Common myeloid progenitor, CD34-positive (primary cell): Measurements from ENCODE around the gene ZNF697.

Source experiments
- CTCF ChIA-PET: fragments of 350-600 bp; sonication (Branson Sonifier 250); formaldehyde crosslinking; loops from one replicate; lab custom pipeline; 2021; ENCODE audit warnings: antibody characterized with exemption; lab: Charles Lee
- POLR2A ChIA-PET: fragments of 350-600 bp; sonication (Branson Sonifier 250); formaldehyde crosslinking; loops from one replicate; lab custom pipeline; 2021; ENCODE audit warnings: antibody characterized with exemption; lab: Charles Lee
- DNase-seq, 3 donors: peaks; one replicate each; pipeline versions ENCODE4 v3.0.0 to v3.0.0-alpha.2; 2013
- H3K27ac ChIP-seq, 2 experiments: 1 replicate in 1 of 2; 2 replicates in 1 of 2; pipeline ENCODE4 v1.7.0; 2013; ENCODE audit warnings: inconsistent platforms in 2 of 2, low read length in 2 of 2, mild to moderate bottlenecking in 2 of 2, low read depth in 1 of 2, moderate library complexity in 1 of 2; ENCODE audit not compliant: severe bottlenecking in 2 of 2, insufficient read depth in 1 of 2, poor library complexity in 1 of 2
- H3K27me3 ChIP-seq, 5 experiments: replicated peaks in 2 of 5; 1 replicate in 3 of 5; 2 replicates in 2 of 5; pipeline versions ENCODE4 v1.6.1 to v1.7.0; 2013; ENCODE audit warnings: low read length in 4 of 5, mild to moderate bottlenecking in 2 of 5, moderate library complexity in 2 of 5, inconsistent platforms in 1 of 5; ENCODE audit not compliant: insufficient read depth in 5 of 5, control insufficient read depth in 4 of 5
- H3K36me3 ChIP-seq, 4 experiments: 1 replicate in 2 of 4; 2 replicates in 2 of 4; pipeline versions ENCODE4 v1.6.1 to v1.7.0; 2013; ENCODE audit warnings: low read length in 3 of 4, control low read depth in 1 of 4, mild to moderate bottlenecking in 1 of 4; ENCODE audit not compliant: control insufficient read depth in 4 of 4, insufficient read depth in 4 of 4
- H3K4me1 ChIP-seq, 4 experiments: 1 replicate in 3 of 4; 2 replicates in 1 of 4; pipeline versions ENCODE4 v1.6.1 to v1.7.1; 2013; ENCODE audit warnings: low read length in 3 of 4, mild to moderate bottlenecking in 3 of 4, control low read depth in 1 of 4, inconsistent platforms in 1 of 4, moderate library complexity in 1 of 4; ENCODE audit not compliant: control insufficient read depth in 4 of 4, insufficient read depth in 4 of 4; ENCODE audit errors: control extremely low read depth in 1 of 4
- H3K4me3 ChIP-seq, 7 experiments: 1 replicate in 4 of 7; 2 replicates in 3 of 7; pipeline versions ENCODE4 v1.5.1 to v1.7.0; 2013; ENCODE audit warnings: mild to moderate bottlenecking in 7 of 7, low read length in 6 of 7, moderate library complexity in 6 of 7, inconsistent platforms in 2 of 7, low read depth in 2 of 7, control low read depth in 1 of 7; ENCODE audit not compliant: insufficient read depth in 4 of 7, control insufficient read depth in 1 of 7; ENCODE audit errors: extremely low read depth in 1 of 7
- H3K9me3 ChIP-seq, 5 experiments: 1 replicate in 4 of 5; 2 replicates in 1 of 5; pipeline versions ENCODE4 v1.6.1 to v1.7.1; 2013; ENCODE audit warnings: low read length in 4 of 5, mild to moderate bottlenecking in 2 of 5, inconsistent platforms in 1 of 5, low read depth in 1 of 5, moderate library complexity in 1 of 5; ENCODE audit not compliant: control insufficient read depth in 4 of 5, insufficient read depth in 2 of 5; ENCODE audit errors: control extremely low read depth in 1 of 5
- WGBS: methylation state at CpG from one replicate; pipeline ENCODE4 v1.1.5; 2013; ENCODE audit not compliant: insufficient coverage; 5-methylcytosine and 5-hydroxymethylcytosine counted together

Gene ZNF697

GRCh38 chr1:119634016-119634415 lies 14.1 kb downstream of the ZNF697 start:
- no peaks in the 10 kb centered on the region for H3K36me3 ChIP-seq
- H3K9me3 ChIP-seq, result no peaks in the 10 kb centered on the region
- H3K27me3 ChIP-seq, result no peaks in the 10 kb centered on the region
- POLR2A ChIA-PET, result no interaction called here
- no CpG with 5 or more reads among the region's 3 CpGs for WGBS
- peaks cover 0 to 23% (median 21%) of the 10 kb centered on the region in 4 experiments for H3K4me1 ChIP-seq
- H3K4me3 ChIP-seq, result no peak overlapping the region
- DNase-seq, result no peak
- H3K27ac ChIP-seq, result no peak overlapping the region
- CTCF ChIA-PET, result interaction anchor here (2.3 to 3.6 kb wide), 2 partner anchors 14 to 28 kb away, joined by 9 to 20 read pairs; partner anchors contain the start of gene ZNF697

- Histone ChIP-seq H3K9me3 (no peaks in the 10 kb centered on the region), H3K4me3 (no peak overlapping the region), H3K36me3 (no peaks in the 10 kb centered on the region), H3K27ac (no peak overlapping the region), H3K4me1 (peaks cover 0 to 23% (median 21%) of the 10 kb centered on the region in 4 experiments), H3K27me3 (no peaks in the 10 kb centered on the region)
- no CpG with 5 or more reads among the region's 2 CpGs for WGBS
- POLR2A ChIA-PET, result no interaction called here
- CTCF ChIA-PET, result interaction anchor here (1.2 to 3.6 kb wide), 3 partner anchors 14 to 29 kb away, joined by 3 to 20 read pairs (median 9); partner anchors contain the start of gene ZNF697
- DNase-seq, result no peak
These were observed 14.5 kb downstream of the ZNF697 start for GRCh38 chr1:119633575-119633974.

DNA sequence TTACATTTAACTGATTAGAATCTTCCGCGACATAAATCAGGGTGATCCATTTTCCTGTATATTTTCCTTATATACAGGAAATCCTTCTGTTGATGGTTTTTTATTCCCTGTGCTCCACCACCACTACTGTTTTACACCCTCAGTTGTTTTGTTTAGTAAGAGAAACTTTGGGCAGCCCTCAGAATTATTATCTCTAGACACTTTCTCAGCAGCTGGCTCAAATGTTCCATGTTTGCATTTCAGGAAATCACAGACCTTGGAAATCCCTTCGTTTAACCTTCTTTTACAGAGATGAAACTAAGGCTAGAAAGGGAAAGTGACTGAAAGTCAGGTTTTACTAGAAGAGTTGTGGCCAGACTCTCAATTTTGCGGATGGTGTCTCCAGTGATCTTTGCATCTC lies 15.2 kb downstream of the ZNF697 start:
- 63% methylated on average over 3 of the region's 4 CpGs for WGBS
- no peaks in the 10 kb centered on the region for H3K27me3 ChIP-seq
- H3K36me3 ChIP-seq, result no peaks in the 10 kb centered on the region
- peaks cover 0 to 23% (median 21%) of the 10 kb centered on the region in 4 experiments for H3K4me1 ChIP-seq
- CTCF ChIA-PET, result interaction anchor here (1.2 to 3.6 kb wide), 6 partner anchors 15 to 30 kb away, joined by 3 to 20 read pairs (median 5); partner anchors contain the start of gene ZNF697
- no peaks in the 10 kb centered on the region for H3K9me3 ChIP-seq
- POLR2A ChIA-PET, result interaction anchor here (0.8 kb wide), 1 partner anchor 15 kb away, joined by 4 read pairs; the partner anchor contains the start of gene ZNF697
- no peak for DNase-seq
- no peak overlapping the region for H3K4me3 ChIP-seq
- no peak overlapping the region for H3K27ac ChIP-seq

DNA sequence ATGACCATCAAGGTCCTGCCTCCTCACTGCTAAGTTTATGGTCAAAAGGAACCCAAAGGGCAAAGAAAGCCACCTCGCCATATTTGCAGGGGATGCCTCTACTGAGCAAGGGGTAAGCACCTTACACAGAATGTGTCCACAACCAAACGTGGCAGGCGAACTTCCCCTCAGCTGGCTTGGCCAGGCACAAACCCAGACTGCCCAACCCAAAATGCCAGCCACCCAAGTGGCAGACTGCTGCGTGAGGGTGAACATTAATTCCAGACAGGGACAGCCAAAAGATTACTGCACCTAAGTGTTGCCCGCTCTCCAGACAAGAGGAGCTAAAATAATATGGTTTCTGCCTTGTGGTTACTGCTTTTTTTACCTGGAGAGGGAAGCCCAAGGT lies 16.0 kb downstream of the ZNF697 start:
- H3K27ac ChIP-seq, result no peak overlapping the region
- 67% methylated on average over 5 of the region's 5 CpGs for WGBS
- peak overlapping the region in 3 of 7 experiments; percentile 15 to 66 (median 50) for H3K4me3 ChIP-seq
- peaks cover 0 to 23% (median 21%) of the 10 kb centered on the region in 4 experiments for H3K4me1 ChIP-seq
- no peaks in the 10 kb centered on the region for H3K27me3 ChIP-seq
- no peaks in the 10 kb centered on the region for H3K9me3 ChIP-seq
- DNase-seq, result peak in 2 of 3 donors; percentile 17 to 34
- ChIA-PET CTCF (interaction anchor here (0.9 to 3.6 kb wide), 7 partner anchors 15 to 35 kb away, joined by 3 to 20 read pairs (median 4); partner anchors contain the start of gene ZNF697), POLR2A (interaction anchor here (0.8 to 1.0 kb wide), 2 partner anchors 16 to 18 kb away, joined by 4 read pairs; partner anchors contain the start of gene ZNF697)
- H3K36me3 ChIP-seq, result no peaks in the 10 kb centered on the region

- H3K4me1 ChIP-seq, result peaks cover 0 to 23% (median 21%) of the 10 kb centered on the region in 4 experiments
- POLR2A ChIA-PET, result interaction anchor here (0.6 to 1.0 kb wide), 3 partner anchors 16 to 22 kb away, joined by 3 to 4 read pairs (median 4); partner anchors contain the start of gene ZNF697
- H3K36me3 ChIP-seq, result no peaks in the 10 kb centered on the region
- H3K9me3 ChIP-seq, result no peaks in the 10 kb centered on the region
- peak overlapping the region in 5 of 7 experiments; percentile 15 to 66 (median 50) for H3K4me3 ChIP-seq
- peak; percentile 59 to 79 (median 70) for DNase-seq
- CTCF ChIA-PET, result interaction anchor here (0.6 to 3.6 kb wide), 8 partner anchors 16 to 45 kb away, joined by 3 to 20 read pairs (median 4); partner anchors contain the start of gene ZNF697
- no peak overlapping the region for H3K27ac ChIP-seq
- H3K27me3 ChIP-seq, result no peaks in the 10 kb centered on the region
- WGBS, result 3% methylated on average over 35 of the region's 37 CpGs
These were observed 16.5 kb downstream of the ZNF697 start for GRCh38 chr1:119631433-119632102.

- ChIA-PET POLR2A (interaction anchor here (0.6 to 1.0 kb wide), 2 partner anchors 17 to 22 kb away, joined by 3 to 4 read pairs; no protein-coding TSS in a partner anchor), CTCF (interaction anchor here (0.6 to 4.6 kb wide), 6 partner anchors 15 to 45 kb away, joined by 3 to 20 read pairs (median 5); partner anchors contain the start of gene ZNF697)
- Histone ChIP-seq H3K9me3 (no peaks in the 10 kb centered on the region), H3K27ac (no peak overlapping the region), H3K4me1 (peaks cover 0 to 23% (median 21%) of the 10 kb centered on the region in 4 experiments), H3K4me3 (peak overlapping the region in 5 of 7 experiments; percentile 15 to 66 (median 50)), H3K36me3 (no peaks in the 10 kb centered on the region), H3K27me3 (no peaks in the 10 kb centered on the region)
- WGBS, result 57% methylated on average over 15 of the region's 17 CpGs
- DNase-seq, result peak in 1 of 3 donors; percentile 20
These were observed 17.0 kb downstream of the ZNF697 start for GRCh38 chr1:119631086-119631432.
